HG02678 (cell line): ENCODE data around the gene FBXO38.
A peak's percentile ranks its signal among the peaks of the same experiment; 100 is the strongest.

ENCODE experiments used
- ATAC-seq: cut with Tn5 transposase; IDR thresholded peaks from one replicate; pipeline ENCODE4 v1.9.1; 2021; ENCODE audit warnings: mild to moderate bottlenecking, moderate library complexity; ENCODE audit not compliant: unreplicated experiment

FBXO38 gene, protein sequence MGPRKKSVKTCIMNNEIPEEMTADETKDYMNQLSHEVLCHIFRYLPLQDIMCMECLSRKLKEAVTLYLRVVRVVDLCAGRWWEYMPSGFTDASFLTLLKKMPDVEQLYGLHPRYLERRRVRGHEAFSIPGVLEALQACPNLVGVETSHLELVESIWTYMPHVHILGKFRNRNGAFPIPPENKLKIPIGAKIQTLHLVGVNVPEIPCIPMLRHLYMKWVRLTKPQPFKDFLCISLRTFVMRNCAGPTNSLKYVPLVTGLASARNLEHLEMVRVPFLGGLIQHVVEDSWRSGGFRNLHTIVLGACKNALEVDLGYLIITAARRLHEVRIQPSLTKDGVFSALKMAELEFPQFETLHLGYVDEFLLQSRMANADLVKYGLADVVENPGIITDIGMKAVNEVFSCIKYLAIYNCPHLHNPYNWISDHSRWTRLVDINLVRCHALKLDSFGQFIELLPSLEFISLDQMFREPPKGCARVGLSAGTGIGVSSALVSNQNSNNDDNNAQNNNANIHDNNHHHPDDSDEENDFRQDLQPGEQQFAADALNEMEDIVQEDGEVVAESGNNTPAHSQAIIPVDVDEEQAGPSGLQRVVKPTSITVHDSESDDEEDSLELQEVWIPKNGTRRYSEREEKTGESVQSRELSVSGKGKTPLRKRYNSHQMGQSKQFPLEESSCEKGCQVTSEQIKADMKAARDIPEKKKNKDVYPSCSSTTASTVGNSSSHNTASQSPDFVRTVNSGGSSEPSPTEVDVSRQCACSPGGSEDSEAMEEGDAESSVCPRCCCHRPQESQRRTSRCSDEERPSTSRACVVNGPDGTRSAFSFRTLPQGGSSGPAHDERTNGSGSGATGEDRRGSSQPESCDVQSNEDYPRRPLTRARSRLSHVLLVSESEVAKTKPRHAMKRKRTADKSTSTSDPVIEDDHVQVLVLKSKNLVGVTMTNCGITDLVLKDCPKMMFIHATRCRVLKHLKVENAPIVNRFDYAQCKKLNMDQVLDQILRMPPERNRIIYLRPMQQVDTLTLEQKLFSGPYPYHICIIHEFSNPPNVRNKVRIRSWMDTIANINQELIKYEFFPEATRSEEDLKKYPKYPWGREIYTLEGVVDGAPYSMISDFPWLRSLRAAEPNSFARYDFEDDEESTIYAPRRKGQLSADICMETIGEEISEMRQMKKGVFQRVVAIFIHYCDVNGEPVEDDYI

GRCh38 chr5:148383564-148384379, at the start of gene FBXO38:
FBXO38 (plus strand) TSS chr5:148383958; CDS start chr5:148394777, 10,819 bp downstream.
- ATAC-seq: peak; percentile 99

- no peak for ATAC-seq
These were observed 48.5 kb upstream of the FBXO38 start, which contains the start of gene SPINK9 for GRCh38 chr5:148335259-148335658. SPINK9 (plus strand) TSS chr5:148335559; CDS start chr5:148335614, 55 bp downstream.

DNA sequence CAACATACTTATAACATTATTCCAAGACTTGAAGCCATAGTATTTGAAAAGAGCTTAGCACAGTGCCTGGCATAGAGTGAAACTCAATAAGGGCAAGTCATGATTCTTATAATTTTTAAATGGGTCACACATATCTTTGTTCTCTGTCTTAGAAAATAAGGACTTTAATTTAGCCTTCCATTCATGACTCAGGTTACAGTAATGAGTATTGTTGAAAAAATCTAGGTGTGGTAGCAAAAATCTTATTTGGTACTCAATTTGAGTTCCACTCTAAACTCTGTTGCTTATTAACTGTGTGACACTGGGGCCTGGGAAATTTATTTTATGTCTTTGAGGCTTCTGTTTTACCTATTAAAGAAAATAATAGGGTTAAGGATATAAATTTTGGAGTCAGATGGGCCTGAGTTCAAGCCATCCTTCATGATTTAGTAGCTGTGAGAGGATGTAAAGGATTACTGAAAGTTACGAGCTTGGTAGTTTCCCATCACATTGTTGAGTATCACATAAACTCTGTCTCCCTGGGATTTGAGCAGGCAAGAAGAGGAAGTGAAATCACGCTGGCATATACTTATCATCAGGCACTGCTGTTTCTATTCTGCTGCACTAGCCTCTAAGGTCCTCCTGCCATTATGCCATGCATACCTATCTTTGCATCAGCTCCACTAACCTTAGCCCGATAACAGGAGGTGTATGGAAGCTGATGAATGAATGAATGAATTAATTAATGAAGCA, 46.9 kb upstream of the FBXO38 start:
- ATAC-seq: no peak

- no peak for ATAC-seq
These were observed 41.2 kb upstream of the FBXO38 start for GRCh38 chr5:148342371-148343045.

DNA sequence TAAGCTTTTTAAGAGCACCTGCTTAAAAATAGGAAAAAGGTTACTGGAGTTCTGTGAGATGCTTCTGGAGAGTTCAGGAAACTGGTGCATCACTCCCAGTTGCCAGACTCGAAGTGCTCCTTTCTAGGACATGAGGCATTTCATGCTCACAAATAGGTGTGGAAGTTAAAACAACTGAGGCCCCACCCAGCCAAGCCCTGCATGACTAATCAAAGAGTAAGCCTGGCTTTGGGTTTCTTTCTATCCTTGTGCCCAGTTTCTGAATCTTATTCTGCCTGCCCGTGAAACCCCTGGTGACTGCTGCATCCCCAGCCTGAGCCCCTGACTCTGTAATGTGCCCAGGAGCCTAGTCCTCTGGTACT, 40.7 kb upstream of the FBXO38 start:
- ATAC-seq: no peak

GRCh38 chr5:148343603-148344487, 39.9 kb upstream of the FBXO38 start:
- no peak for ATAC-seq

- ATAC-seq: no peak
These were observed 36.1 kb upstream of the FBXO38 start for GRCh38 chr5:148347706-148348105.

GRCh38 chr5:148352696-148353095, 31.1 kb upstream of the FBXO38 start:
- ATAC-seq: no peak

- ATAC-seq: no peak
These were observed 30.1 kb upstream of the FBXO38 start for GRCh38 chr5:148353634-148354033.

DNA sequence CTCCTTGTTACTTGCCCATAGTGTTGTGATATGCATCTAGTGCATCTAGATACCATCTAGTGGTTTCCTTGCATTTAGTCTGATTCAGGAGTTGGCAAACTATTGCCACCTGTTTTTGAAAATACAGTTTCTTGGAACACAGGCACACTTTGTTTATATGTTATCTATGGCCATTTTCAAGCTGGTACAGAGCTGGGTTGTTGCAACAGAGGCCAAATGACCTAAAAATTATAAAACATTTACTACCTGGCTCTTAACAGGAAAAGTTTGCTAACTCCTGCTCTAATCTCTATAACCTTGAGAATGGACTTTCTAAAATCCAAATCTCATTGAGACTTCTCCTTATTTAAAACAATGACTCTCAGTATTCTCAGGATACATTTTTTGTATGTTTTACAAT, 19.4 kb upstream of the FBXO38 start:
- no peak for ATAC-seq

GRCh38 chr5:148368299-148368698, 15.5 kb upstream of the FBXO38 start:
- ATAC-seq: no peak

- ATAC-seq: no peak
These were observed 11.5 kb upstream of the FBXO38 start for GRCh38 chr5:148372166-148372725.

DNA sequence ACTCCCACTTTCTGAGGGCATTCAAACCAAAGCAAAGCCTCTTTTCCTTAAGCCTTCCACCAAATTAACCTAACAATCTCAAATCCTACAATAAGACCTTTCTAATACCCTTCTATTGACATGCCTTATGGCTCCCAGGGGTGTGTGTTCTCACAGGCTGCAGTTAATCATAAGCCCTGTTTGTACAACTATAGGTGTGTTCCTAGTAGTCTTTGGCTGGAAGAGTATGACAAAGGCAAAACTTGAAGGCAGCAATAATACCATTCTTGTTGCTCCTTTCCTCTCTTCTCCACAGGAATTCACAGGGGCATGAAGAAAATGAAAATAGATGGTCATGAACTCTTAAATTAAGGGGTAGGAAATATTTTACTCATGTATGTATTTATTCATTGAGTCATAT, 10.9 kb upstream of the FBXO38 start:
- ATAC-seq: no peak

GRCh38 chr5:148374690-148375360, 8.9 kb upstream of the FBXO38 start:
- ATAC-seq: peak; percentile 91

GRCh38 chr5:148376198-148376597, 7.6 kb upstream of the FBXO38 start:
- ATAC-seq: no peak

GRCh38 chr5:148378670-148379069, 5.1 kb upstream of the FBXO38 start:
- ATAC-seq: no peak

GRCh38 chr5:148379340-148379739, 4.4 kb upstream of the FBXO38 start:
- ATAC-seq: no peak
